Vagina (tissue), 2 donors: ENCODE results near the gene B3GALNT2. TPM values are rescaled to one million over a fixed set of nuclear protein-coding genes. Genes with fewer than 3 reads are reported as not detected.
"Not testable (repeated sequence)": the region's sequence is repeated elsewhere in the genome, so short reads cannot be mapped to it uniquely, and the experiment has no call there.

Experiments
- DNase-seq, 2 donors: peaks; one replicate each; pipeline ENCODE4 v3.0.0-alpha.2; 2017; ENCODE audit errors: extremely low spot score in 2 of 2
- H3K27ac ChIP-seq: fragments of 200-600 bp; sonication (generic); one replicate; pipeline ENCODE4 v1.5.1; 2019
- H3K27me3 ChIP-seq: fragments of 200-600 bp; sonication (generic); one replicate; pipeline ENCODE4 v1.5.1; 2019
- H3K36me3 ChIP-seq, 2 donors: fragments of 200-600 bp; sonication (generic); one replicate each; pipeline ENCODE4 v1.5.1; 2017 to 2019
- H3K4me1 ChIP-seq: fragments of 200-600 bp; sonication (generic); one replicate; pipeline ENCODE4 v1.5.1; 2019
- H3K4me3 ChIP-seq, 2 donors: fragments of 200-600 bp; sonication (generic); 1 replicate in 1 of 2; 2 replicates in 1 of 2; pipeline ENCODE4 v1.5.1; 2016 to 2019
- H3K9me3 ChIP-seq: fragments of 200-600 bp; sonication (generic); one replicate; pipeline ENCODE4 v1.5.1; 2019
- CTCF ChIP-seq, 3 experiments: fragments of 450-650 bp in 2 of 3; fragments of 200-600 bp in 1 of 3; sonication (generic) in 1 of 3; IDR thresholded peaks; one replicate each; pipeline ENCODE4 v1.5.1; 2017 to 2019; ENCODE audit warnings: antibody characterized with exemption in 3 of 3, mild to moderate bottlenecking in 2 of 3, moderate library complexity in 2 of 3
- POLR2A ChIP-seq, 2 donors: fragments of 450-650 bp; IDR thresholded peaks; one replicate each; pipeline ENCODE4 v1.6.1; 2017; ENCODE audit warnings: antibody characterized with exemption in 2 of 2, mild to moderate bottlenecking in 2 of 2, moderate library complexity in 2 of 2
- POLR2AphosphoS5 ChIP-seq, 2 donors: sonication (generic); formaldehyde crosslinking; IDR thresholded peaks; one replicate each; pipeline ENCODE4 v1.9.0; 2017; ENCODE audit warnings: antibody characterized with exemption in 2 of 2, mild to moderate bottlenecking in 2 of 2, low read depth in 1 of 2; ENCODE audit not compliant: insufficient read depth in 1 of 2
- intact Hi-C: fragments of 100-400 bp; cut with DNase I; formaldehyde crosslinking; loops from one replicate; pipeline ENCODE4 v1.15.1; 2023
- total RNA-seq: library from RNA; depleted of rRNA; stranded (reverse); fragments of >200 nt; gene quantifications from one replicate; pipeline ENCODE4 v1.2.3, GENCODE V29; 2016

B3GALNT2 gene
- total RNA-seq, 1 donor from 2014 or later = 48.6 TPM

- TF ChIP-seq POLR2AphosphoS5 (IDR thresholded peaks at IDR 0.05; ENCODE audit: insufficient read depth in 1 of 2, low read depth in 1 of 2) = no peak
- TF ChIP-seq CTCF (IDR thresholded peaks at IDR 0.05) = no peak
- TF ChIP-seq POLR2A (IDR thresholded peaks at IDR 0.05) = no peak
- DNase-seq = no peak
- no peaks in the 10 kb centered on the region for H3K4me1 ChIP-seq
- H3K36me3 ChIP-seq = peaks cover 0 to 16% of the 10 kb centered on the region in 2 donors
- no peak overlapping the region for H3K4me3 ChIP-seq
- H3K27me3 ChIP-seq = no peaks in the 10 kb centered on the region
- no peaks in the 10 kb centered on the region for H3K9me3 ChIP-seq
- intact Hi-C loops = no loop called here
- no peak overlapping the region for H3K27ac ChIP-seq
These were observed 35.3 kb downstream of the B3GALNT2 start for GRCh38 chr1:235468970-235469369.

DNA sequence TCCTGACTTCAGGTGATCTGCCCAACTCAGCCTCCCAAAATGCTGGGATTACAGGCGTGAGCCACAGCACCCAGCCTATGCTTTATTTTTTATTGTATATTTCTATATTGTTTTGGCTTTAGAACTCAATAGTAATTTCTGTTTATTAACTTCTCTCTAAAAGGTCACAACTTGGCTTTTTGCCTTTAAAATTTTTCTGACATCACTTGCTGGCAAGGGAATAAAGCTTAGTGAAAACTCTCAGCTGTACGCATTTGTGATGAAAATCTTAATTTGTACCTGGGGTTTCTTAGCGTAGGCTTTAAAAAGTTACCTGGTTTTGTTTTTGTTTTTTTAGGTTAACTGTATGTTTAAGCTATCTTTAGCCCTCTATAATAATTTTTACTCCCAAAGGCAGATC lies 36.2 kb downstream of the B3GALNT2 start:
- TF ChIP-seq CTCF (IDR thresholded peaks at IDR 0.05) = no peak
- no peak for TF ChIP-seq POLR2A (IDR thresholded peaks at IDR 0.05)
- TF ChIP-seq POLR2AphosphoS5 (IDR thresholded peaks at IDR 0.05; ENCODE audit: insufficient read depth in 1 of 2, low read depth in 1 of 2) = no peak
- intact Hi-C loops = no loop called here
- H3K4me3 ChIP-seq = no peak overlapping the region
- DNase-seq = no peak
- H3K4me1 ChIP-seq = no peaks in the 10 kb centered on the region
- no peak overlapping the region for H3K27ac ChIP-seq
- H3K9me3 ChIP-seq = no peaks in the 10 kb centered on the region
- H3K36me3 ChIP-seq = peaks cover 0 to 16% of the 10 kb centered on the region in 2 donors
- H3K27me3 ChIP-seq = no peaks in the 10 kb centered on the region

DNA sequence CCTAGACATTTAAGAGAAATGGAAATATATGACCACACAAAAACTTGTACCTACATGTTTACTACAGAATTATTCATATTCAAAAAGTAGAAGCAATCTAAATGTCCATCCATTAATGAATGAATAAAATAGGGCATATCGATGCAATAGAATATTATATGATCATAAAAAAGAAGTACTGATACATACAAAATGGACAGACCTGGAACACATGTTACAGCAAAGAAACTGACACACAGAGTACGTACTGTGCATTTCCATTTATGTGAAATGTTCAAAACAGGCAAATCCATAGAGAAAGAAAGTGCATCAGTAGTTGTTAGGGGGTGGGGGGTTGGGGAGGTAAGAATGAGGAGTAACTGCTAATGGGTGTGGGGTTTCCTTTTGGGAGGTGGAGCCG lies 39.2 kb downstream of the B3GALNT2 start:
- Histone ChIP-seq H3K36me3 (no peaks in the 10 kb centered on the region), H3K4me1 (no peaks in the 10 kb centered on the region), H3K27me3 (no peaks in the 10 kb centered on the region), H3K27ac (no peak overlapping the region), H3K4me3 (no peak overlapping the region), H3K9me3 (no peaks in the 10 kb centered on the region)
- no peak for DNase-seq
- intact Hi-C loops = no loop called here
- TF ChIP-seq CTCF (IDR thresholded peaks at IDR 0.05) (no peak), POLR2AphosphoS5 (IDR thresholded peaks at IDR 0.05; ENCODE audit: insufficient read depth in 1 of 2, low read depth in 1 of 2) (no peak), POLR2A (IDR thresholded peaks at IDR 0.05) (no peak)

- H3K27ac ChIP-seq, intact Hi-C loops, H3K9me3 ChIP-seq, DNase-seq, H3K4me1 ChIP-seq, H3K27me3 ChIP-seq, H3K4me3 ChIP-seq, H3K36me3 ChIP-seq: not testable (repeated sequence)
These were observed 41.4 kb downstream of the B3GALNT2 start for GRCh38 chr1:235462832-235463231.

DNA sequence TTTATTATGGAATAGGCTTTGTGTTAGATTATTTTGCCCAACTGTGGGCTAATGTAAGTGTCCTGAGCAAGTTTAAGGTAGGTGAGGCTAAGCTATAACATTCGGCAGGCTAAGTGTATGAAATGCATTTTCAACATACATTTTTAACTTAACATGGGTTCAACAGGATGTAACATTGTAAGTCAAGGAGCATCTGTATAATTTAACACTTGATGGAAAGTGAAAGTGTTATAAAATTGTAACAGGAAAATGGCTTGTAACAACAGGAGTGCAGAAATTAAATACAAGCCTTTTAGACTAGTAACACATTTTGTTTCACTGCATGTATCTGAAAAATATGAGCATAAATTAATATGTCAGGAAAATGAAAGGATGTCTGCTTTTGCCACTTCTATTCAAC lies 42.3 kb downstream of the B3GALNT2 start:
- TF ChIP-seq CTCF (IDR thresholded peaks at IDR 0.05) = no peak
- TF ChIP-seq POLR2AphosphoS5 (IDR thresholded peaks at IDR 0.05; ENCODE audit: insufficient read depth in 1 of 2, low read depth in 1 of 2) = no peak
- TF ChIP-seq POLR2A (IDR thresholded peaks at IDR 0.05) = no peak
- Histone ChIP-seq H3K4me1 (no peaks in the 10 kb centered on the region), H3K9me3 (no peaks in the 10 kb centered on the region), H3K36me3 (peaks cover 0 to 4% of the 10 kb centered on the region in 2 donors), H3K27me3 (no peaks in the 10 kb centered on the region), H3K4me3 (no peak overlapping the region), H3K27ac (no peak overlapping the region)
- intact Hi-C loops = no loop called here
- no peak for DNase-seq

DNA sequence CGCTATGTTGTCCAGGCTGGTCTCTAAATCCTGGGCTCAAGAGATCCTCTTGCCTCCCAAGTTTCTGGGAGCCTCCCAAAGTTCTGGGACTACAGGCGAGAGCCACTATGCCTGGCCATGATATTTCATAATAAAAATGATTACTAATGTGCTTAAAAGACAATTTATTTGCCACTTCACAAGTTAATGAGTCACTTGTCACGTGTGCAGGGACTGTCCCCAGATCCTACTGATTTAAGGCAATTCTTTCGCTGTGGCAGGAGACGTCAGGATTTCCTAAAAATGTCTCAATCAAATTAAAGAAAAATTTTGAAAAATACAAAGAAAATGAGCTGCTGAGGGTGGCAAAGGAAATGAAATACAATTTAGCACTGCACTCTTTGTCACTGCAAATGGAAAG lies 43.5 kb downstream of the B3GALNT2 start:
- H3K36me3 ChIP-seq = peaks cover 0 to 4% of the 10 kb centered on the region in 2 donors
- no peak for DNase-seq

GRCh38 chr1:235457856-235458255 lies 46.4 kb downstream of the B3GALNT2 start:
- H3K27ac ChIP-seq, intact Hi-C loops, H3K4me1 ChIP-seq, H3K27me3 ChIP-seq, H3K9me3 ChIP-seq, H3K4me3 ChIP-seq, DNase-seq: not testable (repeated sequence)
- H3K36me3 ChIP-seq = peaks cover 0 to 16% of the 10 kb centered on the region in 2 donors

More for the DNA sequence above, 43.5 kb downstream of the B3GALNT2 start:
- no peaks in the 10 kb centered on the region for H3K9me3 ChIP-seq
- no peaks in the 10 kb centered on the region for H3K4me1 ChIP-seq
- no peak overlapping the region for H3K27ac ChIP-seq
- H3K4me3 ChIP-seq = no peak overlapping the region
- no peak for TF ChIP-seq POLR2AphosphoS5 (IDR thresholded peaks at IDR 0.05; ENCODE audit: insufficient read depth in 1 of 2, low read depth in 1 of 2)
- TF ChIP-seq POLR2A (IDR thresholded peaks at IDR 0.05) = no peak
- intact Hi-C loops = no loop called here
- H3K27me3 ChIP-seq = no peaks in the 10 kb centered on the region
